ENCODE results near the gene UBR3.

UBR3 gene

DNA sequence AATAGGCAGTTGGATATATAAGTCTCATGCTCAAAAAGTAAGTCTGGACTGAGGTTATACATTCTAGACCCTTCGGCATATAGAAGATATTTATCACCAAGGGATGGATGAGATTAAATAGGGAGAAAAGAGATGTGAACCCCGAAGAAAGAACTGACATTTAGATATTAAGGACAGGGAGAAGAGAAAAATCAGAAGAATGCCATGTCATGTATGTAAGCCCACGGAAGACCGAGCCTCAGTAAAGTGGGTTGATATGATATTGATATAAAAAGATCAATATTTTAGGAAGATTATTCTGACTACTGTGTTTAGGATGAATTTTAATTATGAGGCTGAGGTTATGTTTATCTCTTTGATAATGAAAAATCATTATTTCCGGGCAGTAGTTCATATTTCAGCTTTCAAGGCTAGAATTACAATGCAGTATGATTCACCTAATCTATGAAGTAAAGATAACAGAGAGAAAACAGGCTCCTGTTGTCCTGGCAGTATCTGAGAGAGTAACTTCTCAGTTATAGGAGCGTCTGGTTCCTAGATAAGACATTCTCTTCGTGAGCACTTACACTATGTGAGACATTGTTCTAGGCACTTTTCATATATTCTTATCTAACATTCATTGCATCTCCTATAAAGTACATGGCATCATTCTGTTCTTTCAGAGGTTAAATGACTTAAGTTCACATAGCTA is 83.0 kb downstream of the UBR3 start:
- Histone ChIP-seq H2AFZ (ENCODE audit: low read length) (no peak overlapping the region), H3K9me2 (replicated peaks; ENCODE audit: low read depth, low read length) (no peaks in the 10 kb centered on the region), H3K9me3 (ENCODE audit: insufficient read depth, low read depth, low read length) (no peaks in the 10 kb centered on the region), H3K27me3 (ENCODE audit: insufficient read depth, low read length, poor library complexity, severe bottlenecking) (no peaks in the 10 kb centered on the region), H3K9ac (ENCODE audit: low read depth, low read length, poor library complexity, severe bottlenecking) (no peak overlapping the region), H3K4me1 (ENCODE audit: insufficient read depth, low read length, poor library complexity, severe bottlenecking) (no peaks in the 10 kb centered on the region), H3K4me2 (ENCODE audit: low read depth, low read length, poor library complexity, severe bottlenecking) (no peak overlapping the region), H3K36me3 (ENCODE audit: insufficient read depth, low read length) (peaks cover 14% of the 10 kb centered on the region; the same call in 1 of the 2 replicates), H3K4me3 (ENCODE audit: low read length, poor library complexity, severe bottlenecking) (no peak overlapping the region), H4K20me1 (ENCODE audit: insufficient read depth, low read length, poor library complexity, severe bottlenecking) (no peaks in the 10 kb centered on the region), H3K79me2 (ENCODE audit: insufficient read depth, low read length) (no peaks in the 10 kb centered on the region), H3F3A (ENCODE audit: low read depth) (no peaks in the 10 kb centered on the region)
- TF ChIP-seq EZH2phosphoT487 (IDR thresholded peaks at IDR 0.05; ENCODE audit: borderline replicate concordance) (no peak), CTCF (conservative IDR thresholded peaks at IDR 0.05; ENCODE audit: low read length) (no peak)

DNA sequence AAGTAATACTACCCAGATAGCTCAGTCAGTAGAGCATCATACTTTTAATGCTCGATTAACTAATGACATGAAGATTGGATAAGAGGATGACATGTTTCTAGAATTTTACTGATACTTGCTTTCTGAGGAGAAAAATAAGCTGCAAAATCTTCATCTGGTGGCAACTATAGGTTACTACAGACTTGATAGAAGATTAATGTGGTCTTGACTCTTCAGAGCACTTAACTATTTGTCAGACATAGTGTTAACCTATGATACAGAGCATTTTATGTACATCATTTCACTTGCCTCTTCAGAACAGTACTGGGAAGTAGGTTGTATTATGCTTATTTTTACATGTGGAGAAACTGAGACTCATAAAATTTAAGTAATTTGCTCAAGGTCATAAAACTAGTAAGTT is 83.9 kb downstream of the UBR3 start:
- H3K9ac ChIP-seq (ENCODE audit: low read depth, low read length, poor library complexity, severe bottlenecking): no peak overlapping the region
- H3K4me3 ChIP-seq (ENCODE audit: low read length, poor library complexity, severe bottlenecking): no peak overlapping the region
- no peaks in the 10 kb centered on the region for H3K79me2 ChIP-seq (ENCODE audit: insufficient read depth, low read length)
- H4K20me1 ChIP-seq (ENCODE audit: insufficient read depth, low read length, poor library complexity, severe bottlenecking): no peaks in the 10 kb centered on the region
- no peaks in the 10 kb centered on the region for H3K27me3 ChIP-seq (ENCODE audit: insufficient read depth, low read length, poor library complexity, severe bottlenecking)
- no peaks in the 10 kb centered on the region for H3K9me2 ChIP-seq (replicated peaks; ENCODE audit: low read depth, low read length)
- H3K4me2 ChIP-seq (ENCODE audit: low read depth, low read length, poor library complexity, severe bottlenecking): no peak overlapping the region
- TF ChIP-seq CTCF (conservative IDR thresholded peaks at IDR 0.05; ENCODE audit: low read length) (no peak), EZH2phosphoT487 (IDR thresholded peaks at IDR 0.05; ENCODE audit: borderline replicate concordance) (no peak)
- H3K4me1 ChIP-seq (ENCODE audit: insufficient read depth, low read length, poor library complexity, severe bottlenecking): no peaks in the 10 kb centered on the region
- H3F3A ChIP-seq (ENCODE audit: low read depth): no peaks in the 10 kb centered on the region
- H3K36me3 ChIP-seq (ENCODE audit: insufficient read depth, low read length): peaks cover 13% of the 10 kb centered on the region; the same call in 1 of the 2 replicates
- H2AFZ ChIP-seq (ENCODE audit: low read length): no peak overlapping the region
- no peaks in the 10 kb centered on the region for H3K9me3 ChIP-seq (ENCODE audit: insufficient read depth, low read depth, low read length)

DNA sequence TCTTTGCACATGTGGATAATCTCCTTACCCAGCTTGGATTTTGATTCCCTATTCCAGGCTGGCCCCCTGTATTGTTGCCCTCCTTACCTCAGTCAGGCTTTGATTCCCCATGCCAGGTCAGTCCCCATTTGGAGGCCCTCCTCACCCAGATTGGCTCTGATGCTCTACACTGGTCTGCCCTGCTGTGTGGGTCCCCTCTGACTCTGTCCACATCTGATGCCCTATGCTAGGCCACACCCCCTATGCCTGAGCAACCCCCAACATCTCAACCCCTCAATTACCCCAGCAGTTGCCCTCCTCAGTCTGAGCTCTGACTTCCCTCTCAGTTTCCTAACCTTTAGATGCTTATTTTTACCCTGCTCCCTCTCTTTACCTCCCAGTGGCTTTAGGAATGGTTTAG is 89.4 kb downstream of the UBR3 start:
- H4K20me1 ChIP-seq (ENCODE audit: insufficient read depth, low read length, poor library complexity, severe bottlenecking): no peaks in the 10 kb centered on the region
- no peak overlapping the region for H3K9ac ChIP-seq (ENCODE audit: low read depth, low read length, poor library complexity, severe bottlenecking)
- no peak overlapping the region for H3K4me3 ChIP-seq (ENCODE audit: low read length, poor library complexity, severe bottlenecking)
- H2AFZ ChIP-seq (ENCODE audit: low read length): no peak overlapping the region
- no peaks in the 10 kb centered on the region for H3K27me3 ChIP-seq (ENCODE audit: insufficient read depth, low read length, poor library complexity, severe bottlenecking)
- H3K9me2 ChIP-seq (replicated peaks; ENCODE audit: low read depth, low read length): no peaks in the 10 kb centered on the region
- no peaks in the 10 kb centered on the region for H3K9me3 ChIP-seq (ENCODE audit: insufficient read depth, low read depth, low read length)
- TF ChIP-seq CTCF (conservative IDR thresholded peaks at IDR 0.05; ENCODE audit: low read length): no peak
- TF ChIP-seq EZH2phosphoT487 (IDR thresholded peaks at IDR 0.05; ENCODE audit: borderline replicate concordance): no peak
- no peaks in the 10 kb centered on the region for H3K4me1 ChIP-seq (ENCODE audit: insufficient read depth, low read length, poor library complexity, severe bottlenecking)
- H3K4me2 ChIP-seq (ENCODE audit: low read depth, low read length, poor library complexity, severe bottlenecking): no peak overlapping the region
- H3F3A ChIP-seq (ENCODE audit: low read depth): no peaks in the 10 kb centered on the region
- H3K36me3 ChIP-seq (ENCODE audit: insufficient read depth, low read length): peaks cover 13% of the 10 kb centered on the region; the same call in 1 of the 2 replicates
- no peaks in the 10 kb centered on the region for H3K79me2 ChIP-seq (ENCODE audit: insufficient read depth, low read length)

Data from Loucy (cell line).